ENCODE results near the gene SLC2A14. TPM values are rescaled to one million over a fixed set of nuclear protein-coding genes. Genes with fewer than 3 reads are reported as not detected.
"Not testable (repeated sequence)": the region's sequence is repeated elsewhere in the genome, so short reads cannot be mapped to it uniquely, and the experiment has no call there.

The SLC2A14 gene
- total and polyA plus RNA-seq, 3 experiments from 2014 or later = 0.13 to 0.15 TPM; not detected in 1

DNA sequence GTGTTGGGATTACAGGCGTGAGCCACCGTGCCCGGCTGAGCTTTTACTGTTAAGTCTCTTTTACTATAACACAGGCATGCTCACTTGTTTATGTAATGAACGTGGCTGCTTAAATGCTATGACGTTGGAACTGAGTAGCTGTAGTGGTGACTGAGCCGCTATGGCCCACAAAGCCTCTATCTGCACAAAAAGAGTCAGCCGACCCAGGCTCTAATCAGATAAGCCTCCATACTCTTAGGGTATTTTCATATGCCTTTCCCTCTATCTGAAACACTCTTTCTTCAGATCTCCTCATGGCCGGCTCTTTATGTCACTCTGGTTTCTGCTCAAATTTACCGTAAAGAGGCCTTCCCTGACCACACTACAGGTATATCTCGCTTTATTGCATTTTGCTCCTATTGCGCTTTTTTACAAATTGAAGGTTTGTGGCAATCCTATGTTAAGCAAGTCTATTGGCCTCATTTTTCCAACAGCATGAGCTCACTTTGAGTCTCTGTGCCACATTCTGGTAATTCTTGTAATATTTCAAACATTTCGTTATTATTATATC, 8.0 kb downstream of the SLC2A14 start:
- peaks cover 5 to 10% (median 9%) of the 10 kb centered on the region in 3 donors for H3K4me1 Mint-ChIP-seq
- H3K36me3 ChIP-seq (ENCODE audit: insufficient read depth, low read length) = no peaks in the 10 kb centered on the region
- H3K27me3 ChIP-seq (ENCODE audit: insufficient read depth, low read length, poor library complexity, severe bottlenecking) = no peaks in the 10 kb centered on the region
- H3K36me3 Mint-ChIP-seq = no peaks in the 10 kb centered on the region
- H3K27me3 Mint-ChIP-seq = peaks cover 3 to 7% of the 10 kb centered on the region in 2 donors
- ChIA-PET POLR2A (no interaction called here), CTCF (interaction anchor here (1.4 to 5.1 kb wide), 3 partner anchors 68 to 130 kb away, joined by 4 to 25 read pairs (median 6); no protein-coding TSS in a partner anchor)
- no peaks in the 10 kb centered on the region for H3K9me3 ChIP-seq (ENCODE audit: low read length)
- no peaks in the 10 kb centered on the region for H3K9me3 Mint-ChIP-seq
- no peak for DNase-seq
- no peak overlapping the region for H3K27ac Mint-ChIP-seq
- H3K4me3 ChIP-seq (ENCODE audit: low read length) = no peak overlapping the region
- H3K4me1 ChIP-seq (ENCODE audit: insufficient read depth, low read length) = no peaks in the 10 kb centered on the region
- no peak overlapping the region for H3K27ac ChIP-seq (ENCODE audit: low read depth, low read length)
- H3K4me3 Mint-ChIP-seq = no peak overlapping the region

DNA sequence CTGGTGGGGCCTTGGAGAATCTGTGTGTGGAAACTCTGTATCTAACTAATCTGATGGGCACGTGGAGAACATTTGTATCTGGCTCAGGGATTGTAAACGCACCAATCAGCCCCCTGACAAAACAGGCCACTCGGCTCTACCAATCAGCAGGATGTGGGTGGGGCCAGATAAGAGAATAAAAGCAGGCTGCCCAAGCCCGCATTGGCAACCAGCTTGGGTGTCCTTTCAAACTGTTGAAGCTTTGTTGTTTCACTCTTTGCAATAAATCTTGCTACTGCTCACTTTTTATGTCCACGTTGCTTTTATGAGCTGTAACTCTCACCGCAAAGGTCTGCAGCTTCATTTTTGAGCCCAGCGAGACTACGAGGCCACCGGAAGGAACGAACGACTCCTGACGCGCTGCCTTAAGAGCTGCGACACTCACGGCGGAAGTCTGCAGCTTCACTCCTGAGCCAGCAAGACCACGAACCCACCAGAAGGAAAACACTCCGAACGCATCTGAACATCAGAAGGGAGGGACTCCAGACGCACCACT, 9.8 kb downstream of the SLC2A14 start:
- not testable (repeated sequence) for H3K4me1 ChIP-seq (ENCODE audit: insufficient read depth, low read length); H3K27me3 Mint-ChIP-seq; H3K27me3 ChIP-seq (ENCODE audit: insufficient read depth, low read length, poor library complexity, severe bottlenecking); H3K9me3 Mint-ChIP-seq; H3K36me3 Mint-ChIP-seq; H3K4me3 ChIP-seq (ENCODE audit: low read length); H3K36me3 ChIP-seq (ENCODE audit: insufficient read depth, low read length); H3K9me3 ChIP-seq (ENCODE audit: low read length); H3K27ac ChIP-seq (ENCODE audit: low read depth, low read length)
- Mint-ChIP-seq H3K4me3 (peak overlapping the region; percentile 43 to 85 (median 72)), H3K4me1 (peaks cover 9 to 10% (median 9%) of the 10 kb centered on the region in 3 donors), H3K27ac (peak overlapping the region; percentile 59 to 94 (median 85))
- peak in 3 of 5 donors; percentile 43 to 56 (median 53) for DNase-seq
- POLR2A ChIA-PET = interaction anchor here (1.0 to 1.7 kb wide), 5 partner anchors 70 to 215 kb away, joined by 3 to 12 read pairs (median 3); partner anchors contain the start of gene SLC2A3
- CTCF ChIA-PET = interaction anchor here (1.0 to 5.1 kb wide), 8 partner anchors 14 to 219 kb away, joined by 3 to 25 read pairs (median 6); partner anchors contain the start of gene NECAP1

DNA sequence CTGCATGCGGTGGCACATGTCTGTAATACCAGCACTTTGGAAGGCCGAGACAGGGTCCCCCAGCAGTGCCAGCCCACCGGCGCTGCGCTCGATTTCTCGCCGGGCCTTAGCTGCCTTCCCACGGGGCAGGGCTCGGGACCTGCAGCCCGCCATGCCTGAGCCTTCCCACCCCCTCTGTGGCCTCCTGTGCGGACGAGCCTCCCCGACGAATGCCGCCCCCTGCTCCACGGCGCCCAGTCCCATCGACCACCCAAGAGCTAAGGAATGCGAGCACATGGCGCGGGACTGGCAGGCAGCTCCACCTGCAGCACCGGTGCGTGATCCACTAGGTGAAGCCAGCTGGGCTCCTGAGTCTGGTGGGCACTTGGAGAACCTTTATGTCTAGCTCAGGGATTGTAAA, 10.4 kb downstream of the SLC2A14 start:
- peak overlapping the region in 2 of 8 donors; percentile 93 to 94 for H3K27ac Mint-ChIP-seq
- not testable (repeated sequence) for H3K27ac ChIP-seq (ENCODE audit: low read depth, low read length)
- CTCF ChIA-PET = interaction anchor here (1.2 to 5.1 kb wide), 7 partner anchors 16 to 219 kb away, joined by 4 to 25 read pairs (median 6); partner anchors contain the start of gene NECAP1

DNA sequence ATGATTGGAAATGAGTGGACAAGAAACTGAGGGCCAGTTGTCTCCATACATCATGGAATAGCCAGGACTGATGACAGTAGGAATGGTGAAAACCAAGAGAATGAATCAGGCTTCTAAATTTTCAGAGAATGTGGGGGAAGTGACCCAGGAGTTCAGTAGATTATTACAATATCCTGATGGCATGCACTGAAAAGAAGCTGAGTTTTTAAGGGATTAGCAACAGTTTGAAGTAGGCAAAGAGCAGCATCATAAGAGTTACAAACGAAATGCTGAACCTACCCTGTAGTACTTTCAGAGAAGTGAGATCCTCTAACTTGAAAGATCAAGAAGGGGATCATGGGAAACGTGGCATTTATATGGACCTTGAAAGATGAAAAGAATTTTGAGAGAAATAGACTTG, 13.2 kb downstream of the SLC2A14 start:
- POLR2A ChIA-PET = no interaction called here
- CTCF ChIA-PET = interaction anchor here (0.9 to 5.1 kb wide), 12 partner anchors 8 to 175 kb away, joined by 3 to 25 read pairs (median 4); no protein-coding TSS in a partner anchor
- H3K27me3 Mint-ChIP-seq = peaks cover 11 to 12% of the 10 kb centered on the region in 2 donors
- no peaks in the 10 kb centered on the region for H3K4me1 ChIP-seq (ENCODE audit: insufficient read depth, low read length)
- H3K36me3 ChIP-seq (ENCODE audit: insufficient read depth, low read length) = no peaks in the 10 kb centered on the region
- no peaks in the 10 kb centered on the region for H3K27me3 ChIP-seq (ENCODE audit: insufficient read depth, low read length, poor library complexity, severe bottlenecking)
- no peaks in the 10 kb centered on the region for H3K9me3 ChIP-seq (ENCODE audit: low read length)
- H3K36me3 Mint-ChIP-seq = no peaks in the 10 kb centered on the region
- H3K4me3 ChIP-seq (ENCODE audit: low read length) = no peak overlapping the region
- DNase-seq = no peak
- no peak overlapping the region for H3K27ac ChIP-seq (ENCODE audit: low read depth, low read length)
- H3K4me1 Mint-ChIP-seq = peaks cover 9 to 10% (median 9%) of the 10 kb centered on the region in 3 donors
- peak overlapping the region in 1 of 7 donors; percentile 34 for H3K4me3 Mint-ChIP-seq
- H3K9me3 Mint-ChIP-seq = no peaks in the 10 kb centered on the region
- H3K27ac Mint-ChIP-seq = no peak overlapping the region

More for the DNA sequence above, 10.4 kb downstream of the SLC2A14 start:
- H3K36me3 ChIP-seq (ENCODE audit: insufficient read depth, low read length); H3K27me3 Mint-ChIP-seq; DNase-seq; H3K27me3 ChIP-seq (ENCODE audit: insufficient read depth, low read length, poor library complexity, severe bottlenecking); H3K4me3 ChIP-seq (ENCODE audit: low read length); H3K9me3 Mint-ChIP-seq; H3K4me1 ChIP-seq (ENCODE audit: insufficient read depth, low read length); H3K36me3 Mint-ChIP-seq; H3K4me3 Mint-ChIP-seq; H3K9me3 ChIP-seq (ENCODE audit: low read length): not testable (repeated sequence)
- peaks cover 9 to 10% (median 9%) of the 10 kb centered on the region in 3 donors for H3K4me1 Mint-ChIP-seq
- POLR2A ChIA-PET = interaction anchor here (0.6 to 1.7 kb wide), 5 partner anchors 74 to 216 kb away, joined by 3 to 12 read pairs (median 3); partner anchors contain the start of gene SLC2A3

DNA sequence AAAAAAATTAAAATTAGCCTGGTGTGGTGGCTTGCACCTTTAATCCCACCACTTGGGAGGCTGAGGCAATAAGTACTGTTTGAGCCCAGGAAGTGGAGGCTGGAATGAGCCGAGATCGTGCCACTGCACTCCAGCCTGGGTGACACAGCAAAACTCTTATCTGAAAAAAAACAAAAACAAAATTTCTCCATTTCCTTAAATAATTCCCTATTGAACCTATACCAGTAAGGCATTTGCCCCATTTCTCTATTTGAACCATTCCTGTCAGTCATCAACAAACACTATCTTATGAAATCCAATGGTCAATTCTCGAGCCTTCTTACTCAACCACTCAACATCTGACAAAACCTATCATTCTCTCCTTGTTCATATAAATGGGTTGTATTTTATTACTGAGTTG, 14.7 kb downstream of the SLC2A14 start:
- CTCF ChIA-PET = interaction anchor here (1.0 kb wide), 1 partner anchor 220 kb away, joined by 3 read pairs; no protein-coding TSS in a partner anchor
- no peak overlapping the region for H3K27ac ChIP-seq (ENCODE audit: low read depth, low read length)

DNA sequence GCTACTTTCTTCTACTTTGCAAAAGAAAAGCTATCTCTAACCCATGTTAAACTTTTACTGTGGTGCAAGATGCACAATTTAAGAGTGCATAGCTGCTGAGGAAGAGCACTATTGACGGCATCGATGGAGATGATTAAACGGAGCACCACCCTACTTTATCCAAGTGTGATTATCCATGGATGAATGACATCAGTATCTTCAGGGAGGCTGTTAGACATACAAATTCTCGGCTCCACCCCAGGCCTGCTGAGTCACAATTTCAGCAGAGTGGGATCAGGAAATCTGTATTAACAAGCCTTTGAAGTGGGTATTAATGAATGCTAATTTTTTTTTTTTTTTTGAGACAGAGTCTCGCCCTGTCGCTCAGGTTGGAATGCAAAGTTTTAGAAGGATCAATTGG, 16.2 kb downstream of the SLC2A14 start:
- Mint-ChIP-seq H3K27ac (no peak overlapping the region), H3K9me3 (no peaks in the 10 kb centered on the region), H3K4me3 (no peak overlapping the region)

More for the DNA sequence above, 14.7 kb downstream of the SLC2A14 start:
- Histone ChIP-seq H3K4me3 (ENCODE audit: low read length) (no peak overlapping the region), H3K9me3 (ENCODE audit: low read length) (no peaks in the 10 kb centered on the region), H3K36me3 (ENCODE audit: insufficient read depth, low read length) (no peaks in the 10 kb centered on the region), H3K4me1 (ENCODE audit: insufficient read depth, low read length) (no peaks in the 10 kb centered on the region), H3K27me3 (ENCODE audit: insufficient read depth, low read length, poor library complexity, severe bottlenecking) (no peaks in the 10 kb centered on the region)
- Mint-ChIP-seq H3K27me3 (peaks cover 12 to 22% of the 10 kb centered on the region in 2 donors), H3K4me3 (no peak overlapping the region), H3K36me3 (no peaks in the 10 kb centered on the region), H3K9me3 (no peaks in the 10 kb centered on the region), H3K27ac (no peak overlapping the region), H3K4me1 (peaks cover 6 to 9% (median 7%) of the 10 kb centered on the region in 3 donors)
- DNase-seq = no peak
- POLR2A ChIA-PET = no interaction called here

DNA sequence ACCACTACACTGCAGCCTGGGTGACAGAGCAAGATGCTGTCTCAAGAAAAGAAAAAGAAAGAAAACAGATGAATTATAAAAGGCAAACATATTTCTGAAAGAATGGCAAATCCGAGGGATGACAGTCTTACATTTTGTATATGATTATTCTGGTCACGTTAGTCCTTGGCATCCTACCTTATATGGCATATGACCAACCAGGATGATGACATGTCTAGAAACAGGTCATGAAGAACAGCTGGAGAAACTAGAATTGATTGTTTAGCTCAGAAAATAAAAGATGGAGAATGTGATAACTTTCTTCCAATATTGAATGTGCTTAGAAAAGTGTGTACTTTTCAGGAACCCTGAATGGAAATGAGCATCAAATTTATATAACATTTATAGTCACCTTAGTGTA, 19.2 kb downstream of the SLC2A14 start:
- H3K4me3 ChIP-seq (ENCODE audit: low read length) = no peak overlapping the region
- H3K27ac ChIP-seq (ENCODE audit: low read depth, low read length) = no peak overlapping the region
- POLR2A ChIA-PET = no interaction called here
- H3K36me3 Mint-ChIP-seq = peaks cover 0 to 4% (median 0%) of the 10 kb centered on the region in 3 donors
- no peaks in the 10 kb centered on the region for H3K36me3 ChIP-seq (ENCODE audit: insufficient read depth, low read length)
- no peaks in the 10 kb centered on the region for H3K9me3 Mint-ChIP-seq
- H3K4me1 Mint-ChIP-seq = no peaks in the 10 kb centered on the region
- peak overlapping the region in 1 of 8 donors; percentile 76 for H3K27ac Mint-ChIP-seq
- DNase-seq = no peak
- no peak overlapping the region for H3K4me3 Mint-ChIP-seq
- H3K27me3 ChIP-seq (ENCODE audit: insufficient read depth, low read length, poor library complexity, severe bottlenecking) = no peaks in the 10 kb centered on the region
- no peaks in the 10 kb centered on the region for H3K9me3 ChIP-seq (ENCODE audit: low read length)
- no peaks in the 10 kb centered on the region for H3K4me1 ChIP-seq (ENCODE audit: insufficient read depth, low read length)
- peaks cover 20 to 48% of the 10 kb centered on the region in 2 donors for H3K27me3 Mint-ChIP-seq
- CTCF ChIA-PET = interaction anchor here (0.9 to 1.4 kb wide), 2 partner anchors 141 to 225 kb away, joined by 3 read pairs; no protein-coding TSS in a partner anchor

More for the DNA sequence above, 16.2 kb downstream of the SLC2A14 start:
- Mint-ChIP-seq H3K27me3 (peaks cover 12 to 34% of the 10 kb centered on the region in 2 donors), H3K4me1 (peaks cover 2 to 9% (median 3%) of the 10 kb centered on the region in 3 donors), H3K36me3 (no peaks in the 10 kb centered on the region)
- Histone ChIP-seq H3K27me3 (ENCODE audit: insufficient read depth, low read length, poor library complexity, severe bottlenecking) (no peaks in the 10 kb centered on the region), H3K36me3 (ENCODE audit: insufficient read depth, low read length) (no peaks in the 10 kb centered on the region), H3K27ac (ENCODE audit: low read depth, low read length) (no peak overlapping the region), H3K9me3 (ENCODE audit: low read length) (no peaks in the 10 kb centered on the region), H3K4me3 (ENCODE audit: low read length) (no peak overlapping the region), H3K4me1 (ENCODE audit: insufficient read depth, low read length) (no peaks in the 10 kb centered on the region)
- no peak for DNase-seq
- ChIA-PET CTCF (no interaction called here), POLR2A (no interaction called here)

DNA sequence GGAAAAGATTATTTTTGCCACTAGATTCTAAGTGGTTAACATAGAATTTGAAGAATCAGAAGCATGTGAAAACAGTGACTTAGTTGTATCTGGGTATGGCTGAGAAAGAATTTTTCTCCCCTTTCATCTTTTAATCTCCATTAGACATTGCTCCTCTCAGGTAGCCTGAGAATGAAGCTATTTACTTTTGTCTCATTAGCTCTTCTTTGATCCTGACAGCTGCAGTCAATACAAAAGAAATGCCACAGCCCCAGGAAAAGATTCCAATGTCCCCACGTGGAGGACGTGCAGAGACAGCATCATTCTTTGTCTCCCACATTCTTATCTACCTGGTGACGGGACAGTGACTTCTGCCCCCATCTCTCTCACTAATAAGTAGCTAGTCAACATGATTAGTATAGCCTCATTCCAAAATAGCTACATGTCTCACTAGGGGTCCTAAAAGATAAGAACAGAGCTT, 21.1 kb downstream of the SLC2A14 start:
- H3K4me1 ChIP-seq (ENCODE audit: insufficient read depth, low read length); H3K4me1 Mint-ChIP-seq; H3K9me3 Mint-ChIP-seq; H3K36me3 Mint-ChIP-seq; POLR2A ChIA-PET; H3K4me3 ChIP-seq (ENCODE audit: low read length); H3K27ac ChIP-seq (ENCODE audit: low read depth, low read length); H3K36me3 ChIP-seq (ENCODE audit: insufficient read depth, low read length); DNase-seq; H3K4me3 Mint-ChIP-seq; H3K27me3 ChIP-seq (ENCODE audit: insufficient read depth, low read length, poor library complexity, severe bottlenecking); H3K27ac Mint-ChIP-seq; H3K9me3 ChIP-seq (ENCODE audit: low read length): not testable (repeated sequence)
- CTCF ChIA-PET = interaction anchor here (1.3 kb wide), 1 partner anchor 8 kb away, joined by 3 read pairs; no protein-coding TSS in a partner anchor
- peaks cover 22 to 61% of the 10 kb centered on the region in 2 donors for H3K27me3 Mint-ChIP-seq

All from CD8-positive, alpha-beta memory T cell (primary cell).